ENCODE results near the gene UPK2. TPM values are rescaled to one million over a fixed set of nuclear protein-coding genes. Genes with fewer than 3 reads are reported as not detected.
"Not testable (repeated sequence)": the region's sequence is repeated elsewhere in the genome, so short reads cannot be mapped to it uniquely, and the experiment has no call there.

Gene UPK2
- total RNA-seq, 2 experiments from 2014 or later: 0.44 TPM; not detected in 1

- Mint-ChIP-seq H3K9me3 (no peaks in the 10 kb centered on the region), H3K4me3 (no peak overlapping the region), H3K27ac (no peak overlapping the region), H3K27me3 (peaks cover 2% of the 10 kb centered on the region), H3K36me3 (no peaks in the 10 kb centered on the region), H3K4me1 (peaks cover 5% of the 10 kb centered on the region)
- DNase-seq: no peak
- POLR2A ChIA-PET: no interaction called here
- no peak for ATAC-seq (ENCODE audit: low read depth)
Observed at GRCh38 chr11:118958577-118958976, 2.5 kb downstream of the UPK2 start.

- Mint-ChIP-seq H3K27me3 (peaks cover 4% of the 10 kb centered on the region), H3K27ac (no peak overlapping the region), H3K4me3 (no peak overlapping the region), H3K9me3 (no peaks in the 10 kb centered on the region), H3K36me3 (no peaks in the 10 kb centered on the region), H3K4me1 (peaks cover 5% of the 10 kb centered on the region)
- DNase-seq (no peak), ATAC-seq (ENCODE audit: low read depth) (no peak)
- POLR2A ChIA-PET: no interaction called here
Observed at GRCh38 chr11:118961189-118961588, 5.1 kb downstream of the UPK2 start.

DNA sequence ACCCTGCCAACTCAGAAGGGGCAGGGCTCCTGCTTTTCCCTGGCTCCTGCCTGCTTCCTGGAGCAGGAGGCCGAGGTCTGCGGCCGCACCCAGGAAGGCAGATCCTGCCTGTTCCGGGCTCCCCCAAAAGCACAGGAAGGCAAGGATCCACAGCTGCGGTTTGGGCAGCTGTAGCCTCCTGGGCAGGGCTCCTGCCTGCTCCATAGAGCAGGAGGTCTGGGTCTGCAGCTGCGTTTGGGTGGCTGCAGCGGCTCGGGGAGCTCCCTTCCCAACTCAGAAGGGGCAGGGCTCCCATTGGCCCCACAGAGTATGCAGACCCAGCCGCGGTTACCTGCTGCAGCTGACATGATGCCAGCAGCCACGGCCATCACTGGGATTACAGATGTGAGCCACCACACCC is 5.5 kb downstream of the UPK2 start:
- H3K9me3 Mint-ChIP-seq: no peaks in the 10 kb centered on the region
- H3K4me3 Mint-ChIP-seq: no peak overlapping the region
- H3K27me3 Mint-ChIP-seq: peaks cover 4% of the 10 kb centered on the region
- peaks cover 1% of the 10 kb centered on the region for H3K4me1 Mint-ChIP-seq
- ATAC-seq (ENCODE audit: low read depth): no peak
- POLR2A ChIA-PET: no interaction called here
- DNase-seq: no peak
- no peak overlapping the region for H3K27ac Mint-ChIP-seq
- H3K36me3 Mint-ChIP-seq: no peaks in the 10 kb centered on the region

GRCh38 chr11:118969508-118969907 is 13.4 kb downstream of the UPK2 start:
- H3K27ac Mint-ChIP-seq; H3K36me3 Mint-ChIP-seq; H3K4me1 Mint-ChIP-seq; POLR2A ChIA-PET; H3K9me3 Mint-ChIP-seq; ATAC-seq (ENCODE audit: low read depth); DNase-seq; H3K4me3 Mint-ChIP-seq: not testable (repeated sequence)
- peaks cover 21% of the 10 kb centered on the region for H3K27me3 Mint-ChIP-seq

DNA sequence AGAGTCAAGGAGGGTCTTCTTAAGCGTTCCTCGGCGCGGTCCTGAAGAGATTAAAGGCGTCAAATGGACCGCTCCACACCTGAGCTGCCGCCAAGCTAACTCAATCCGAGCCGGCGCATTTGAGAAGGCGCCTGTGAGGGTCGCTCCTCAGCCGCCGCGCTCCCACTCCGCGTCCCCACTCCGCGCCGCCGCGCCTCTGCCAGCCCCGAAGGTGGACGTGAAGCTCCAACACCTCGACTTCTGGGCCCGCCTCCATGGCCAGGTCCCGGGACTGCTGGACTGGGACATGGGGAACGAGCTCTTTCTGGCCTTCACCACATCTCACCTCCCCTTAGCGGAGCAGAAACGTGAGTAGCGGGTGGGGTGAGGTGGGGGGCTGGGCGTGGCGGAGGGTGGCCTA is 15.5 kb downstream of the UPK2 start, which contains the start of gene FOXR1:
Gene FOXR1, plus strand, starts transcription at position 116 of the 400 bp plus-strand sequence. Its CDS starts 171 bp downstream, at position 287.
- Mint-ChIP-seq H3K27me3 (peaks cover 25% of the 10 kb centered on the region), H3K4me1 (peaks cover 1% of the 10 kb centered on the region), H3K27ac (no peak within 1 kb of the TSS), H3K36me3 (no peaks in the 10 kb centered on the region), H3K4me3 (no peak within 1 kb of the TSS), H3K9me3 (no peaks in the 10 kb centered on the region)
- DNase-seq (no peak), ATAC-seq (ENCODE audit: low read depth) (no peak)
- POLR2A ChIA-PET: interaction anchor here (0.6 kb wide), 1 partner anchor 25 kb away, joined by 3 read pairs; no protein-coding TSS in a partner anchor

GRCh38 chr11:118973985-118974384 is 17.9 kb downstream of the UPK2 start:
- no peak for ATAC-seq (ENCODE audit: low read depth)
- Mint-ChIP-seq H3K4me1 (peaks cover 1% of the 10 kb centered on the region), H3K9me3 (no peaks in the 10 kb centered on the region), H3K4me3 (no peak overlapping the region), H3K27ac (no peak overlapping the region), H3K27me3 (peaks cover 25% of the 10 kb centered on the region), H3K36me3 (no peaks in the 10 kb centered on the region)
- no peak for DNase-seq
- POLR2A ChIA-PET: interaction anchor here (0.5 kb wide), 1 partner anchor 289 kb away, joined by 3 read pairs; no protein-coding TSS in a partner anchor

DNA sequence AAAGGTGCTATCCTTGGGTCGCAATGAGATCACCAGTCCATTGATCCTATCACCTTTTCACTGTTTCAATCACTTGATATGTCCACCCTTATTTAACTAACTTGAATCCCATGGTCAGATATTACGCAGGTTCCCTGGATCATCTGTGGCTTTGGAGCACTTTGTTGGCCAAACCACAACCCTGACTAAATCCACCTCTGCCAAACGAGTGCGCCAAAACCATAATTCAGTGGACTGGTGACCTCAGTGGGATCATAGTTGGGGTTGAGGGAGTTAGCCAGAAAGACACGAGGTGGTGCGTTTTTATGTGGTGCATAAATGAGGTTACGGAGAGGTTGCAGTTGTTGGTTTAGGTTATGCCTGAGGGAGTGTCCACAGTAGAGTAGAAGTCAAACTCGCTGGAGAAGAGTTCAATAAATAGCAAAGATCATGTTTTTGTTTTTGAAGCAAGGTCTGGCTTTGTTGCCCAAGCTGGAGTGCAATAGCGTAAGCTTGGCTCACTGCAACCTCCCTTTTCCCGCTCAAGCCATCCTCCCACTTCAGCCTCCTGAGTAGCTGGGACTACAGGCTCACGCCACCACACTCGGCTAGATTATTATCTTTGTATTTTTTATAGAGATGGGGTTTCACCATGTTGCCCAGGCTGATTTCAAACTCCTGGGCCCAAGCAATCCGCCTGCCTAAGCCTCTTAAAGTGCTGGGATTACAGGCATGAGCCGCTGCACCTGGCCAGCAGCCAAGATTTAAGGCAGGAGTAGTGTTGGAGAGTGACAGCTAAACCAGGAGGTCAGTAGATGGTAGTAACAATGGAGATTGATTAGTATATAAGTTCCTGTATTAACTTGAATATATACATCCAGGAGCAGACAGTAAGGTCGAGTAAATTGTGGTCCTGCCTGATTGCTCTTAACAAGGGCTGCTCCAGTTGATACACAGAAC is 19.9 kb downstream of the UPK2 start:
- Mint-ChIP-seq H3K4me3 (no peak overlapping the region), H3K27ac (no peak overlapping the region), H3K4me1 (peaks cover 1% of the 10 kb centered on the region), H3K27me3 (peaks cover 16% of the 10 kb centered on the region), H3K36me3 (no peaks in the 10 kb centered on the region), H3K9me3 (no peaks in the 10 kb centered on the region)
- ATAC-seq (ENCODE audit: low read depth): no peak
- POLR2A ChIA-PET: no interaction called here
- no peak for DNase-seq

GRCh38 chr11:118979434-118979833 is 23.3 kb downstream of the UPK2 start:
- Mint-ChIP-seq H3K36me3 (no peaks in the 10 kb centered on the region), H3K27me3 (peaks cover 8% of the 10 kb centered on the region), H3K27ac (no peak overlapping the region), H3K4me1 (peaks cover 1% of the 10 kb centered on the region), H3K4me3 (no peak overlapping the region), H3K9me3 (no peaks in the 10 kb centered on the region)
- ATAC-seq (ENCODE audit: low read depth): no peak
- POLR2A ChIA-PET: no interaction called here
- DNase-seq: no peak

DNA sequence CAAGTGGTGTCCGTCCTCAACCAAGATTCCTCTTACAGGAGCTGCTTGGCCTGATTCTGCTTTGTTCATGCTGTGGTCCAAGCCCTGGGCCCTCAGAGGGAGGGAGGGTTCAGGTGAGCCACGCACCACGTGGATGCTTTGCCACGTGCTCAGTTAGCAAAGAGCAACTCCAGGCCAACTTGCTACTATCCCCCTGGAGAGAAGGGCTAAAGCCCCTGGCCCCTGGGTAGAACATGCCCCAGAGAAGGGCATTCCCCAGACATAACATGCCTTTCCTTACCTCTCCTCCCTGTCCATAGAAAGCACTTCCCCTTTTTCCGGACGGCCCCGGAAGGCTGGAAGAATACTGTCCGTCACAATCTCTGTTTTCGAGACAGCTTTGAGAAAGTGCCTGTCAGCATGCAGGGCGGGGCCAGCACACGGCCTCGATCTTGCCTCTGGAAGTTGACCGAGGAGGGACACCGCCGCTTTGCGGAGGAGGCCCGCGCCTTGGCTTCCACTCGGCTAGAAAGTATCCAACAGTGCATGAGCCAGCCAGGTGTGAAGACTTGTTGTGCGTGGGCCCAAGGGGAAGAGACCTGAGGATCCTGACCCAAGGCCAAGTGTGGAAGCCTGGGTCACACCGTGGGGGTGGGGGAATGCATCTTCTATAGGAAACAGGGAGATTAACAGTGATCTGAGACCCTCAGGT is 24.2 kb downstream of the UPK2 start:
- Mint-ChIP-seq H3K27ac (no peak overlapping the region), H3K4me3 (no peak overlapping the region), H3K9me3 (no peaks in the 10 kb centered on the region), H3K36me3 (no peaks in the 10 kb centered on the region), H3K4me1 (no peaks in the 10 kb centered on the region), H3K27me3 (peaks cover 8% of the 10 kb centered on the region)
- POLR2A ChIA-PET: no interaction called here
- ATAC-seq (ENCODE audit: low read depth): no peak
- DNase-seq: no peak

- not testable (repeated sequence) for H3K27me3 Mint-ChIP-seq; ATAC-seq (ENCODE audit: low read depth); H3K9me3 Mint-ChIP-seq; H3K27ac Mint-ChIP-seq; H3K36me3 Mint-ChIP-seq; DNase-seq; H3K4me1 Mint-ChIP-seq; H3K4me3 Mint-ChIP-seq
- POLR2A ChIA-PET: interaction anchor here (0.6 kb wide), 1 partner anchor 99 kb away, joined by 3 read pairs; no protein-coding TSS in a partner anchor
Observed at GRCh38 chr11:118984337-118984736, 28.2 kb downstream of the UPK2 start.

GRCh38 chr11:118984825-118985224 is 28.7 kb downstream of the UPK2 start:
- H3K27me3 Mint-ChIP-seq: no peaks in the 10 kb centered on the region
- H3K36me3 Mint-ChIP-seq: no peaks in the 10 kb centered on the region
- H3K4me1 Mint-ChIP-seq: peaks cover 2% of the 10 kb centered on the region
- no peaks in the 10 kb centered on the region for H3K9me3 Mint-ChIP-seq
- no peak overlapping the region for H3K27ac Mint-ChIP-seq
- no peak for DNase-seq
- no peak for ATAC-seq (ENCODE audit: low read depth)
- POLR2A ChIA-PET: interaction anchor here (0.6 kb wide), 1 partner anchor 99 kb away, joined by 3 read pairs; no protein-coding TSS in a partner anchor
- no peak overlapping the region for H3K4me3 Mint-ChIP-seq

GRCh38 chr11:118988280-118988679 is 32.2 kb downstream of the UPK2 start:
- Mint-ChIP-seq H3K4me1 (peaks cover 2% of the 10 kb centered on the region), H3K9me3 (no peaks in the 10 kb centered on the region), H3K36me3 (peaks cover 8% of the 10 kb centered on the region), H3K27ac (no peak overlapping the region), H3K27me3 (no peaks in the 10 kb centered on the region), H3K4me3 (no peak overlapping the region)
- no peak for DNase-seq
- ATAC-seq (ENCODE audit: low read depth): no peak
- POLR2A ChIA-PET: interaction anchor here (0.6 to 1.1 kb wide), 2 partner anchors 9 to 181 kb away, joined by 3 read pairs; partner anchors contain the start of gene CENATAC

DNA sequence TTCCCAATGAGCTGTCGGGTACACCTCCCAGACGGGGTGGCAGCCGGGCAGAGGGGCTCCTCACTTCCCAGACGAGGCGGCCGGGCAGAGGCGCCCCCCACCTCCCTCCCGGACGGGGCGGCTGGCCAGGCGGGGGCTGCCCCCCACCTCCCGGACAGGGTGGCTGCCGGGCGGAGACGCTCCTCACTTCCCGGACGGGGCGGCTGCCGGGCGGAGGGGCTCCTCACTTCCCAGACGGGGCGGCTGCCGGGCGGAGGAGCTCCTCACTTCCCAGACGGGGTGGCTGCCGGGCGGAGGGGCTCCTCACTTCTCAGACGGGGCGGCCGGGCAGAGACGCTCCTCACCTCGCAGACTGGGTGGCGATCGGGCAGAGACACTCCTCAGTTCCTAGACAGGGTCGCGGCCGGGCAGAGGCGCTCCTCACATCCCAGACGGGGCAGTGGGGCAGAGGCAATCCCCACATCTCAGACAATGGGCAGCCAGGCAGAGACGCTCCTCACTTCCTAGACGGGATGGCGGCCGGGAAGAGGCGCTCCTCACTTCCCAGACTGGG is 35.5 kb downstream of the UPK2 start:
- POLR2A ChIA-PET; H3K4me1 Mint-ChIP-seq; H3K27me3 Mint-ChIP-seq; H3K9me3 Mint-ChIP-seq; ATAC-seq (ENCODE audit: low read depth); DNase-seq; H3K36me3 Mint-ChIP-seq; H3K4me3 Mint-ChIP-seq; H3K27ac Mint-ChIP-seq: not testable (repeated sequence)

Measured in activated naive CD8-positive, alpha-beta T cell treated with anti-CD3 and anti-CD28 coated beads, Interleukin-2, amount 10 ng/mL, durations not matched to agents 7 days and 5 days (primary cell).